ENCODE measurements around the gene SEMA3A. TPM values are rescaled to one million over a fixed set of nuclear protein-coding genes. Genes with fewer than 3 reads are reported as not detected.

SEMA3A gene
- total and polyA plus RNA-seq, 9 donors, result 0.76 to 23.0 (median 2.2) TPM

GRCh38 chr7:84134169-84134568 is 60.4 kb downstream of the SEMA3A start:
- no peak overlapping the region for H3K4me3 ChIP-seq
- TF ChIP-seq EP300 (IDR thresholded peaks at IDR 0.05) (no peak), CTCF (IDR thresholded peaks at IDR 0.05) (no peak), POLR2A (IDR thresholded peaks at IDR 0.05) (no peak)
- intact Hi-C loops (cut with DNase I), result no loop called here
- no peaks in the 10 kb centered on the region for H3K4me1 ChIP-seq (ENCODE audit: insufficient read depth)
- DNase-seq, result no peak
- no peaks in the 10 kb centered on the region for H3K27me3 ChIP-seq
- H3K27ac ChIP-seq, result no peak overlapping the region
- H3K9me3 ChIP-seq, result no peaks in the 10 kb centered on the region
- WGBS, 3 donors, result 88 to 95% (median 89%) methylated on average over 1 of the region's 1 CpG
- no peaks in the 10 kb centered on the region for H3K36me3 ChIP-seq

- no peaks in the 10 kb centered on the region for H3K27me3 ChIP-seq
- intact Hi-C loops (cut with DNase I), result no loop called here
- no peak overlapping the region for H3K4me3 ChIP-seq
- no peak for TF ChIP-seq CTCF (IDR thresholded peaks at IDR 0.05)
- no peak for TF ChIP-seq EP300 (IDR thresholded peaks at IDR 0.05)
- no peak for TF ChIP-seq POLR2A (IDR thresholded peaks at IDR 0.05)
- H3K36me3 ChIP-seq, result no peaks in the 10 kb centered on the region
- H3K9me3 ChIP-seq, result no peaks in the 10 kb centered on the region
- no peak overlapping the region for H3K27ac ChIP-seq
- no peak for DNase-seq
- no peaks in the 10 kb centered on the region for H3K4me1 ChIP-seq (ENCODE audit: insufficient read depth)
- WGBS, 3 donors, result 89 to 92% (median 91%) methylated on average over 2 of the region's 2 CpGs
These were observed 68.9 kb downstream of the SEMA3A start for GRCh38 chr7:84125654-84126053.

- no peaks in the 10 kb centered on the region for H3K36me3 ChIP-seq
- no peaks in the 10 kb centered on the region for H3K27me3 ChIP-seq
- no peaks in the 10 kb centered on the region for H3K4me1 ChIP-seq (ENCODE audit: insufficient read depth)
- no peak for TF ChIP-seq EP300 (IDR thresholded peaks at IDR 0.05)
- no peak overlapping the region for H3K27ac ChIP-seq
- DNase-seq, result no peak
- intact Hi-C loops (cut with DNase I), result no loop called here
- 60 to 69% (median 63%) methylated on average over 5 of the region's 5 CpGs for WGBS, 3 donors
- H3K9me3 ChIP-seq, result no peaks in the 10 kb centered on the region
- no peak overlapping the region for H3K4me3 ChIP-seq
These were observed 70.5 kb downstream of the SEMA3A start for GRCh38 chr7:84123965-84124547.

GRCh38 chr7:84122582-84123360 is 71.8 kb downstream of the SEMA3A start:
- no peak for TF ChIP-seq CTCF (IDR thresholded peaks at IDR 0.05)
- no peak for TF ChIP-seq POLR2A (IDR thresholded peaks at IDR 0.05)
- no peak for TF ChIP-seq EP300 (IDR thresholded peaks at IDR 0.05)
- no peak for DNase-seq
- WGBS, 3 donors, result 78 to 89% (median 84%) methylated on average over 4 of the region's 4 CpGs
- Histone ChIP-seq H3K4me1 (ENCODE audit: insufficient read depth) (no peaks in the 10 kb centered on the region), H3K4me3 (no peak overlapping the region), H3K27me3 (no peaks in the 10 kb centered on the region), H3K36me3 (no peaks in the 10 kb centered on the region), H3K9me3 (no peaks in the 10 kb centered on the region), H3K27ac (no peak overlapping the region)
- intact Hi-C loops (cut with DNase I), result no loop called here

- DNase-seq, result no peak
These were observed 77.3 kb downstream of the SEMA3A start for GRCh38 chr7:84117304-84117703.

More at GRCh38 chr7:84117304-84117703, 77.3 kb downstream of the SEMA3A start:
- Histone ChIP-seq H3K9me3 (no peaks in the 10 kb centered on the region), H3K27me3 (no peaks in the 10 kb centered on the region), H3K4me3 (no peak overlapping the region), H3K27ac (no peak overlapping the region), H3K36me3 (no peaks in the 10 kb centered on the region), H3K4me1 (ENCODE audit: insufficient read depth) (no peaks in the 10 kb centered on the region)
- TF ChIP-seq CTCF (IDR thresholded peaks at IDR 0.05), result no peak
- no peak for TF ChIP-seq POLR2A (IDR thresholded peaks at IDR 0.05)
- TF ChIP-seq EP300 (IDR thresholded peaks at IDR 0.05), result no peak
- intact Hi-C loops (cut with DNase I), result no loop called here
- 94 to 99% (median 97%) methylated on average over 6 of the region's 6 CpGs for WGBS, 3 donors

All from ovary (tissue), 9 donors.